DMS 273 treated with DMSO at 0.1 percent for 48 hours (cell line): ENCODE data around the gene NME5.
A peak's percentile ranks its signal among the peaks of the same experiment; 100 is the strongest.
"Not testable (repeated sequence)": the region's sequence is repeated elsewhere in the genome, so short reads cannot be mapped to it uniquely, and the experiment has no call there.

Experiments used
- DNase-seq: peaks from one replicate; lab custom pipeline; 2025; lab: John Stamatoyannopoulos, UW

NME5 gene

DNA sequence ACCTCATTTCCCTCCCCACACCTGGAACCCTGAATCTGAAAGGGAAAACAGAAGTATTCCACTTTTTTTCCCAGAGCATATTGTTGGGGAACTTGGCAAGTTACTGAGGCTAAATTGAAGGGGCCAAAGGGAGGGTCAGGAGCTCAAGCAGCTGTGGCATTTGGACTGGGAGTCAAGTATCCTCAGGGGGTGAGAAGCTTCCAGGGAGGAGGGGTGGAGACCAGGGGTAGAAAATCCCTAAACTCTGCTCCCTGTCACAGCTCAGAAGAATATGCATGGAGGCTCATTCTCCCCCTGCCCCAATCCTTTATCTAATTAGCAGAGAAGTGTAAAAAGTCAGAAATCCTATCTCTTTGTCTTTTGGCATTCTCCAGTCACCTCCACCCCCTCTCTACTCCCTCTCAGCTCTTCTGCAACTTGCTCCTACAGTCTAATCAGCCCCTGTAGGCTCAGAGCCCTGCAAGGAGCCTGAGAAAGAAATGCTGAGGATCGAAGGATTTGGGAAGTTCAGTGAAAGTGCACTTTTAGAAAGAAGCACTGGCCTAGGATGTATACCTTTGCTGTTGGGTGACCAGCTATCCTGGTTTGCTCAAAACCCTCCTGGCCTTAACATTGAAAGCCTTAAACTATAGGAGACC lies 61.1 kb downstream of the NME5 start:
- DNase-seq, result no peak

DNA sequence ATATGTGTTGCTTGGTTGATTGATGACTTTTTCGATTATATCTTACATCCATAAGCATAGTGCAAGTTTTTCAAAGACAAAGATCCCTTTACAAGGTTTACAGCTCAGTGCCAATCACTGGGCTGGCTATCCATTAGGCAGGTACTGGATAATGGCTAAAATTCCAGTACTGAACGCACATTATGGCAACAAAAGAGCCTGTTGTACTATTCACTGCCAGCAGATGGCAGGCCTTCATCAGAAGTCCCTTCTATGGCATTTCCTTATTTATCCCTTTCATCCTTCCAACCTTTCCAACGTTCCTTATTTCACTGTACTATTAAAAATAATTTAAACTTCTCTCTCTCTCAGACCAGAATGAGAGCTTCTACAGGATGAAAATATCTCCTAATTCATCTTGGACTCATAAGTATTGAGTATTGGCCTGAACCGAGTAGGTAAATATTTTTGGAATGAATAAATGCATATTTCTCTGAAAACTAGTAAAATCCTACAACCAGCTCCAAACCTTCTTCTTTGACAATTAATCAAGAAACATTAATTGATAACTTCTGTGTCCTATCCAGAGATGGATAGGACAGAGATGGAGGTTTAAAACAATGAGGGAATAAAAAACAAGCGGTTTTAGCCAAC lies 62.0 kb downstream of the NME5 start:
- peak; percentile 11 for DNase-seq

DNA sequence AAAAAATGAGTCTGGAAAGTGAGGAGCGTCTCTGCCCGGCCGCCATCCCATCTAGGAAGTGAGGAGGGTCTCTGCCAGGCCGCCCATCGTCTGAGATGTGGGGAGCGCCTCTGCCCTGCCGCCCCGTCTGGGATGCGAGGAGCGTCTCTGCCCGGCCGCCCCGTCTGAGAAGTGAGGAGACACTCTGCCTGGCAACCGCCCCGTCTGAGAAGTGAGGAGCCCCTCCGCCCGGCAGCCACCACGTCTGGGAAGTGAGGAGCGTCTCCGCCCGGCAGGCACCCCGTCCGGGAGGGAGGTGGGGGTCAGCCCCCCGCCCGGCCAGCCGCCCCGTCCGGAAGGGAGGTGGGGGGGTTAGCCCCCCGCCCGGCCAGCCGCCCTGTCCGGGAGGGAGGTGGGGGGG lies 69.2 kb downstream of the NME5 start:
- not testable (repeated sequence) for DNase-seq

DNA sequence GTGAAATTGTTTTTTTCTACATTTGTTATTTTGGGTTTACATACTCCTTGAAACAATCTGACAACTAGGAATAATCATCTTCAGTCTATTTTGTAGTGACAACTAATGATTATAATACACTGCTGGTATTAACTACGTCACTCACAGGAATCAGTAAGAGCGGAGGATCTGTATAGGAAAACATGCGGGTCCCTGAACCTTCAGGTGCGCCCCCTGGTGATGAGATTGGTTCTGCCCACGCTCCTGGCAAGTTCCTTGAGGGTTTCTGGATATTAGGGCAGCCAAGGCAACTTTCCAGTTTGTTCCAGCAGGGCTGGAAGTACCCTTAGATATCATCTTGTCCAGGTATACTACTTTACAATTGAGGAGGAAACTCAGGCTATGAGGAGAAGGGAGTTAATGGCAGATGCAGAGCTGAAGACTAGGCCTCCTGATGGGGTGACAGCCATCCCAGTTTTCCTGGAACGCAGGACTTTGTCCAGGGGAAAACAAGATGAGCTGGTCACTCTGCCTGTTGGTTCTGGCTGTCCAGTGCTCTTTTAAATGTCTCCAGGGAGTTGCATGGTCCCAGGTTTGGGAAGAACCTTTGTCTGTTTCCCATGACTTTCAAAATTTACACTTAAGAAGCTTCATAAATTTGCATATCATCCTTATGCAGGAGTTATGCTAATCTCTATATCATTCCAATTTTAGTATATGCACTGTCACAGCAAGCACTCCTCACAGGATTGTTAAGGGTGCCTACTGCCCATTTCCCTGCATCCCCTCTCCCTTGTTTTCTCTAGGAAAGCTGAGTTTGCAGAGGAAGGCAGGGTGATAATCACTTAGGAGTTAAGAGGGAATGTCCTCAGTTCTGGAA lies 70.3 kb downstream of the NME5 start:
- peak; percentile 36 for DNase-seq

- DNase-seq, result no peak
These were observed 71.3 kb downstream of the NME5 start for GRCh38 chr5:138067945-138068344.
